ENCODE measurements around the gene PLCG1.

The PLCG1 gene

GRCh38 chr20:41175727-41176330 is 38.5 kb downstream of the PLCG1 start:
- in situ Hi-C loops (cut with MboI; ENCODE audit: low sequenced_read_pairs): no loop called here

- in situ Hi-C loops (cut with MboI; ENCODE audit: low sequenced_read_pairs): no loop called here
These were observed 39.6 kb downstream of the PLCG1 start for GRCh38 chr20:41176711-41177552.

- in situ Hi-C loops (cut with MboI; ENCODE audit: low sequenced_read_pairs): no loop called here
These were observed 40.3 kb downstream of the PLCG1 start for GRCh38 chr20:41177636-41178035.

DNA sequence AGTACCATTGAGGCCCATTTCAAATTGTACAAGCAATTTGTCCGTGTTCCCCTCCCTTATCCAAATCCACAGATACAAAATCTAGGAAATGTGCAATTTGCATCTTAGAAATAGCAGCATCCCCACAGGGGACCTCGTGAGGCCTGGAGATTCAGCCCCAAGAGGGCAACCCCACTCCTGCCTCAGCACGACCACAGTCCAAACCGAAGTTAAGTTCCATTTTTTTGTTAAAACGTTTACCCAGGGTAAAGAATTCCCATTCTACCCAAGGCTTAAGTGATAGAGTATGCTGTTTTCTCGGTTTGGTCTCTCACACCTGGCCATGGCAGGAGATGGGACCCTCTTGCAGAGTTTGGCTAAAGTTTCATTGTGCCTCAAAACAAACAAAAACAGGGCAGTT is 41.2 kb downstream of the PLCG1 start:
- in situ Hi-C loops (cut with MboI; ENCODE audit: low sequenced_read_pairs): no loop called here

DNA sequence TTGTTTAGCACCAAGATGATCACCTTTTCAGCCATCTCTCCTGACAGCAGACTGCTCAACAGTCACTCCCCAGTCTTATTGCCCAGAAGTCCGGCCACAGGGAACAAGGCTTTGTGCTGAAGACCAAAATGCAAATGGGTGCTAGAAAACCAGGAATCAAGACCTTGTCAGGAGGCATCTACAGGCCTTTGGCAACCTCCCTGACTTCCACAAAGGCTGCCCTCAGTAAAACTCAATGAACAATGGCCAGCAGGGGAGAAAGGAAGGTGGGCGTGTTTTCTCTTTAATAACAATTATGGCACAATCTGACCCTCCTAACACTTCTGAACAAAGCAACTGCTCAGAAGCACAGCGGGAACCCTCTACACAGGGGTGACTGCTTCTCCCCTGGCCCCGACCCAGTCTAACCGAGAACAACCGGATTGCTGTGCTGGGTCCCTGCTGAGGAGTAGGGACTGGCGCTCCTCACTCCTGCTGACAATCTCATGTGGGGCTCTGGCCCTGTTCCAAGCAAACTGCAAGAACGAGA is 41.6 kb downstream of the PLCG1 start:
- in situ Hi-C loops (cut with MboI; ENCODE audit: low sequenced_read_pairs): no loop called here

DNA sequence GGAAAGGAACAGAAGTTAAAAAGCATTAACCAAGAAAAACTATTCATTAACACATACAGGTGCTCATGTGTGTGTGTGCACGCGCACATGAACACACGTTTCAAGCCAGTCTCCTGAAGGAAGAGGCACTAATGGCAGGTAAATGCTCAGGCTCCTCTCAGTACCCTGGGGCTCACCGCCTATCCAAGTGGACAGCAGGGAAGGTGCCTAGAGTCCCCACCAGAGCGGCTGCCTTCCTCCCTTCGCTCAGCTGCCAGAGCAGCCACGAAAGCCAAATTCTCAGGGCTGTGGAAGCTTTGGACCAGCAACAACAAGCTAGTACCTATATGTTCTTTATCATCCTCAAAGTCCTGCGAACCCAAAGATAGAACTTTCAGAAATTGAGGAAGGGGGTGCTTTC is 42.6 kb downstream of the PLCG1 start:
- in situ Hi-C loops (cut with MboI; ENCODE audit: low sequenced_read_pairs): no loop called here

DNA sequence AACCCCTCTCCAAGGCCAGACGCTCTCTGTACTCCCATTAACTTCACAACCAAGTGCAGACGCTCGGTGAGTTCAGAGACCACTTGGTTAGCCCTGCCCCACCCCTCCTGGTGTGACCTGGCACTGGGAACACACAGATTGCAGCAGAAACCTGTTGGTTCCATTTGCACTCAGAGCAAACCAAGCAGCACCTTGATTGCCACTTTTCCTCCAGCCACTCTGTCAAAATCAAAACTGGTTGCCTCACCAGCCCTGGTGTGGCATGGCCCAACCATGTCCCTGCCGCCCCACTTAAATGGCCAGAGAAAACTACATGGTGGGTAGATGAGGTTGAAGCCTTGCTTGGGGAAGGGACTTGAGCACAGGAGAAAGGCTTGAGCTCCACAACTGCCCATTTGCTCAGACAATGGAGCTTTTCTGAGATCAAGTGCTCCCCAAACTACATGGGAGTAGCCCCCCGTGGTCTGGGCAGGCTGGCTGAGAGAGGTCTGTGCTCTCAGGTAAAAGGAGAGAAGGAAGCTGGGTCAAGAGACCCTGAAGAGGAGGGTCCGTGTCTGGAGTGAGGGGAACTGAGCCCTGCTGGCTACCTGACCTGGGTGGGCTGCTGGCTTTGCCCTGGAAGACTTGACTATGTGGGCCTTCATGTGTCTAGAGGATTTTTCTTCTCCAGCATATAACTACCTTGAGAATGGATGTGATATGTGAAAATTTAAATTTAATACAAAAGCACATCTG is 43.4 kb downstream of the PLCG1 start:
- in situ Hi-C loops (cut with MboI; ENCODE audit: low sequenced_read_pairs): no loop called here

- in situ Hi-C loops (cut with MboI; ENCODE audit: low sequenced_read_pairs): no loop called here
These were observed 44.2 kb downstream of the PLCG1 start for GRCh38 chr20:41181567-41181966.

DNA sequence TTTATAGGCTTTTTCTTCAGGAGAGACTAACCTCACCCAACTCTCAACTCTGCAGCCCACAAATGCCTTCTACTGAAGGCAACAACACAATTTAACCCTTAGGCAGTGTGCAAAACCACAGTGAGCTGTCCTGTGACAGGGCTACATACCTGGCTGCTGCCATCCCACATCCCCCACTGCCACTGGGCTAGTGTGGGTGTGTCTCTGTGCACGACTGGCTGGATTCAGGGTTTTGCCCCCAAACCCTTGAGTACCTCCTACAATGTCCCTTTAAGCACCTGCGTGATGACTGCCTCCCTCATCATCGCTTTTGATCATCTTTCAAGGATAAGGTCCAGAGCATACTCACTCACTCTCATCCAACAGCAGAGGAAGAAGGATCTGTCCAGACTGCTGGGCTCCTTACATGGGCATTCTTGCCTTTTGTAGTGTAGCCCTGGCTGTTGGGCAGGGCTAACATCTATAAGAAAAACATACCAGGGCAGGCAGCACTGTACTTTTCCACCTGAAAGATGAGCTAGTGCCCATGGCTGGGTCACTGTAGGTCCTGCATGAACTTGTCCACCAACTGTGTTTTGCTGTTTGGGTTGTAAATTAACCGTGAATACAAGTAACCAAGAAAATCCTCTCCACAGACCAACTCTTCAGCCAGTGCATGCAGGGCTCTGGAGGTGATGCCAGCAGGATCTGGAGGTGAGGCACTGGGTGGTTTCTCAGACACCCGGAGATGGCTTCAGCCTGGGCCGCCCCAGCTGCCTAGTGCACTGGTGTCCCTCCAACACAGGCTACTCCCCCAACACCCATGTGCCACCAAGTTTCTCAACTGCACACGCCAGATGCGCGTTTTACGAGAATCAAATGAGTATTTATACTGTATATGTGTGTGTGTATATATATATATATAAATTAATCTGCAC is 45.2 kb downstream of the PLCG1 start:
- in situ Hi-C loops (cut with MboI; ENCODE audit: low sequenced_read_pairs): no loop called here

DNA sequence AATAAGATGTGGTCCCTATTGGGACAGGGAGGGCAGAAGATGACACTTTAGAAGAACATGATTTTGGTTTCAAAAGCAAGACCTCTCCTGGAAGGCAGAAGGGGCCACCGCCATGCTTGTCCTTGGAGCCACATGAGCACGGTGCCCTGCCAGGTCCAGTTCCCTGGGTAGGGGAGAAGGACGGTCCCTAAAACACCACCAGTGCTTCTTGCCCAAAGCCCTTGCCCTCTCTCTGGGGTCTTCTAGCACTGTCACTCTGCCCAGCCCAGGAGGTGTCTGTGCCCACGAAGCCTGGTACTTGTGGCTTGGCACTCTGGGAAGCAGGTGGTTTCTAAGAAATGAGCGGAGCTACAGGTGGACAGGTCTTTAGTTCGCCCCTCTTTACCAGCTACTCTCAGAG is 46.0 kb downstream of the PLCG1 start:
- in situ Hi-C loops (cut with MboI; ENCODE audit: low sequenced_read_pairs): no loop called here

DNA sequence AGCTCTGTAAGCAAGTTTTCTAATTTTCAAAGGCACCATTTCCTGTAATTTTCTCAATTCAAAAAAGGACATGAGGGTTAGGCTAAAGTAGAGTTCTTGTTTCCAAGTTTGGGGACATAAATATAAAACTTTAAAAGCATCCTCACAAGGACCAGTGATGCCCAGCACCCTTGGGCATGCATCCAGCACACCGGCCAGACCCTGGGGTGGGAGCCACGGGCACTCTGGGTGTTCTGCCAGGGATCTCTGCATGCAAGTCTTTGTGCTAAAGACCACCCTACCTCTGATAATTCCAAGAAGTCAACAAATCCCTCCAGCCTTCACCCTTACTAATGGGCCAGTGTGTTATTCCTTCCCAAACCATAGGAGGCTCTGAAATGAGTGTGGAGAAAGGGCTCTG is 46.5 kb downstream of the PLCG1 start:
- in situ Hi-C loops (cut with MboI; ENCODE audit: low sequenced_read_pairs): no loop called here

DNA sequence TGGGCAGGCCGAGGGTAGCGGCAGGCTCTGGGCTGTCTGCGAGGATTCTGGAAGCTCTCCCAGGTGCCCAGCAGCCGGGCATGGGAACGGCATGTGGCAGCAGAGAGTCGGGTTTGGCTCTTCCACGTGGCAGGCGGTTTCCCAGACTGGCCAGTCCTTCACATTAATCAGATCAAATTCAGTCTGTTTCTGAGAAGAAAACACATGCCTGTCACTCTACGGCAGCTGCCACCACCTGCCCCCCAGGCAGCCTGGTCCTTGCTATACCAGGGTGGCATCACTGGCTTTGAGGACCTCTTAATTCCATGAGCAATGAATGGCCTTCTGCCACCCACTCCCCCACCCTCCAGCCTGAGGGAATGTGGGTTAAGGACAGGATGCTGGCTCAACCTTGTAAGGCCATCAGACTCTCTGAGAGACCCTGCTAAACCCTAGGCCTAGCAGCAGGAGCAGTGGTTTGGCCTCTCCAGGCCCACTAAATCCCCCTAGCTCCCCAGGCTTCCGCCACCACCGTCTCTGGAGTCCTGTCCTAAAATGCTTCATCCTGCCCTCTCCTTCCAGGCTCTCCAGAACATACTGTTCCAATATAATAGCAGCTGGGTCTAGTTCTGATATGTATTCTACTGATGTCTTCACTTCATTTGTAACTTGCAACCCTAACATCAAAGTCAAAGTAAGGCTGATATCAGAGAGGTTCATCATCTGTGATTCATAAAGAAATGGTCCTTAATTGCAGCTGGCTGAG is 47.8 kb downstream of the PLCG1 start:
- in situ Hi-C loops (cut with MboI; ENCODE audit: low sequenced_read_pairs): no loop called here

- in situ Hi-C loops (cut with MboI; ENCODE audit: low sequenced_read_pairs): no loop called here
These were observed 50.3 kb downstream of the PLCG1 start for GRCh38 chr20:41187668-41188067.

- in situ Hi-C loops (cut with MboI; ENCODE audit: low sequenced_read_pairs): no loop called here
These were observed 54.5 kb downstream of the PLCG1 start for GRCh38 chr20:41191562-41192500.

DNA sequence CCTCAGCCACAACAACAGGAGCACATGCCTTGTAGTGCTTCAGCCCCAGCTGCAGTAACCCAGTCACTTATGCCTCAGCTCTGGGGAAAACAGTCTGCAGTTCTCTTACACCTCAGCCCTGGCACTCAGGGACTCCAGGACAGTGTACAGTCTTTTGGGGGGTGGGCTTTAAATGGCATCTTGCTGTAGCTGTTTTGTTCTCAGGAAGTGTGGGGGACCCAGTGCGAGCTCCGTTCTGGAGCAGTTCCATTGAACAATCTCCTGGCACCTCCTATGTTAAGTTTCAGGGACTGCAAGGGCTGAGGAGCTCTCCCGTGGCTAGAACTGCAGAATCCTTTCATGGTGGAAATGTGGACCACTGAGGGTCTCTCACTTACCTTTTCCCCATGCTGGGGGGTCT is 55.2 kb downstream of the PLCG1 start:
- in situ Hi-C loops (cut with MboI; ENCODE audit: low sequenced_read_pairs): no loop called here

- in situ Hi-C loops (cut with MboI; ENCODE audit: low sequenced_read_pairs): no loop called here
These were observed 59.4 kb downstream of the PLCG1 start for GRCh38 chr20:41196653-41197225.

DNA sequence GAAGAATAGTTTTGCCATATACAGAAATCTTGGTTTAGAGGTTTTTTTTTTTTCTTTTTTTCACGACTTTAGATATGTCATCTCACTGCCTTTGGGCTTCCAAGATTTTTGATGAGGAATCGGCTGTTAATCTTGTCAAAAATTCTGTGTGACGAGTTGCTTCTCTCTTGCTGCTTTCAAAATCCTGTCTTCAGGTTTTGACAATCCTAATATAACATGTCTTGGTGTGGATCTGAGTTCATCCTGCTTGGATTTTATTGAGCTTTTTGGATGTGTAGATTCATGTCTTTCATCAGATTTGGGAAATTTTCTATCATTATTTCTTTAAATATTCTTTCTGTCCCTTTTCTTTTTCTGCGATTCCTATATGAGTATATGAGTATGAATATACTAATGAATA is 61.1 kb downstream of the PLCG1 start:
- in situ Hi-C loops (cut with MboI; ENCODE audit: low sequenced_read_pairs): no loop called here

GRCh38 chr20:41200446-41201202 is 63.3 kb downstream of the PLCG1 start:
- in situ Hi-C loops (cut with MboI; ENCODE audit: low sequenced_read_pairs): no loop called here
